Measurements from ENCODE around the gene ISG20.

The ISG20 gene
- 29.2 to 177 (median 71.4) reads per million in 9 experiments for total RNA-seq

DNA sequence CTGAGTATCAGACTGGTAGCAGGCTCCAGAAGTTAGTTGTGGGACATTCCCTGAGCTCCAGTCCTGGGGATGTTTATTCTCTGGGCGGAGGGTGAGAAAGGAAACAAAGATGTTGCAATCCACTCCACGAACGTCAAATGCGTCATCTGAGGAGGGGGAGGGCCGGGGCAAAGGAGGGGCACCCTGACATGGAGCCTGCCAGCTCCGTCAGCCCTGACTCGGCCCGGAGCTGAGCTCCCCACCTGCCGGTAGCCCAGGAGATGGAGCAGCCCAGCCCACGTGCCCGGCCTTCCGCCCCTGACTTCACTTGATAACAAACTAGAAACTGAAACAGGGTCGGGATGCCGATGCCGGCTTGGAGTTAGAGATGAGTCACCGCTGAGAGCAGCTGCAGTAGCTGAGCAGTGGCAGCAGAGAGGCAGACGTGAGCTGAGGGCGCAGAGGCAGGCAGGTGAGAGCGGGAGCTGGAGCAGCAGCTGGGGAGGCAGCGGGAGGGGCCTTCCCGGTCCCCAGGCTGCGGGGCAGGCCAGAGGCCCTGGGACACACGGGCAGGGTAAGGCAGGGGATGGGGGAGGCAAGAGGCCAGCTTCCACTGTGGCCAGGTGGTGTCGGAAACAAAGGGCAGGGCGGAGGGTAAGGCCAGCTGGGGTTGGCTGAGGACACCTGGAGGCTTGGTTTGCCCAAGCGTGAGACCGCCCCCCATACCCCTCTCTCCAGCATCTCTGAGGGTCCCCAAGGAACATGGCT is at the start of gene ISG20:
Gene ISG20 (plus strand): TSS at position 391 of the 747 bp plus-strand sequence. CDS start 351 bp downstream, at position 742.
- Mint-ChIP-seq H3K36me3 (ENCODE audit: insufficient read depth) (peaks cover 69% of the 10 kb centered on the region), H3K9me3 (no peaks in the 10 kb centered on the region), H3K27ac (peak within 1 kb of the TSS; percentile 97 to 99), H3K27me3 (no peaks in the 10 kb centered on the region), H3K4me1 (ENCODE audit: low read depth in 2 of 2) (peaks cover 62 to 64% of the 10 kb centered on the region in 2 donors), H3K4me3 (peak within 1 kb of the TSS; percentile 88 to 91)
- DNase-seq (peak; percentile 95 to 97 (median 96)), ATAC-seq (replicated peaks) (peak; percentile 80)

DNA sequence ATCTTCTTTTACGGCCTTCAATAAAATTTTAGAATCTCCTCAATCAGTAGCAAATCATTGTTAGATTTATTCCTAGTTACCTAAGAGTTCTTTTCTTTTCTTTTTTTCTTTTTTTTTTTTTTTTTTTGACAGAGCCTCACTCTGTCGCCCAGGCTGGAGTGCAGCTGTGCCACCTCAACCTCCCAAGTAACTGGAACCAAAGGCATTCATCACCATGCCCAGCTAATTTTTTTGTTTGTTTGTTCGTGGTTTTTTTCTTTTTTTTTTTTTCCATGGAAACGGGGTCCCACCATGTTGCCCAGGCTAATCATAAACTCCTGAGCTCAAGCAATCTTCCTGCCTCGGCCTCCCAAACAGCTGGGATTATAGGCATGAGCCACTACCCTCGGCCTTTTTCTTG is 48.1 kb upstream of the ISG20 start:
- Mint-ChIP-seq H3K4me1 (ENCODE audit: low read depth in 2 of 2) (no peaks in the 10 kb centered on the region), H3K27me3 (peaks cover 0 to 12% of the 10 kb centered on the region in 2 donors), H3K9me3 (no peaks in the 10 kb centered on the region), H3K4me3 (no peak overlapping the region), H3K27ac (no peak overlapping the region), H3K36me3 (ENCODE audit: insufficient read depth) (no peaks in the 10 kb centered on the region)
- no peak for DNase-seq
- ATAC-seq (replicated peaks) = no peak

- no peak for ATAC-seq (replicated peaks)
- Mint-ChIP-seq H3K9me3 (no peaks in the 10 kb centered on the region), H3K36me3 (ENCODE audit: insufficient read depth) (no peaks in the 10 kb centered on the region), H3K4me3 (no peak overlapping the region), H3K27ac (no peak overlapping the region), H3K4me1 (ENCODE audit: low read depth in 2 of 2) (no peaks in the 10 kb centered on the region), H3K27me3 (peaks cover 0 to 11% of the 10 kb centered on the region in 2 donors)
- DNase-seq = no peak
Measured at GRCh38 chr15:88591384-88591783, 47.4 kb upstream of the ISG20 start.

DNA sequence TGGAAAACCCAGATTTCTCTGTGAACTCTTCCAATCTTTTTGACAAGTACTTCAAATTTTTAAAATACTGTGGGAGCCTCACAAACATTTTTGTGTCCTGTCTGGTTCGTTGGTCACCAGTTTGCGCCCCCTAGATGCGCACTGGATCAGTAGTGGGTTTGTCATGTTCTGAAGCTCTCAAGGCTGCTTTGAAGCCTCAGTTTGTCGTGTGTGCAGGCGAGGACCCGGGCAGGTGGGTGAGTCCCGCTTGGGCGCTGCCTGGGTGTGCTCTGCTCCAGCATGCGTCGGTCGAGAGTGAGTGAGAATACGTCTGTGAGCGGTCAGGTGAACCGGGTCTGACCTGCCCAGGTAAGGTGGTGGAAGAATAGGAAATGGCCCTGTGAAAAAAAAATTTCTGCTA is 34.9 kb upstream of the ISG20 start:
- H3K9me3 Mint-ChIP-seq = no peaks in the 10 kb centered on the region

DNA sequence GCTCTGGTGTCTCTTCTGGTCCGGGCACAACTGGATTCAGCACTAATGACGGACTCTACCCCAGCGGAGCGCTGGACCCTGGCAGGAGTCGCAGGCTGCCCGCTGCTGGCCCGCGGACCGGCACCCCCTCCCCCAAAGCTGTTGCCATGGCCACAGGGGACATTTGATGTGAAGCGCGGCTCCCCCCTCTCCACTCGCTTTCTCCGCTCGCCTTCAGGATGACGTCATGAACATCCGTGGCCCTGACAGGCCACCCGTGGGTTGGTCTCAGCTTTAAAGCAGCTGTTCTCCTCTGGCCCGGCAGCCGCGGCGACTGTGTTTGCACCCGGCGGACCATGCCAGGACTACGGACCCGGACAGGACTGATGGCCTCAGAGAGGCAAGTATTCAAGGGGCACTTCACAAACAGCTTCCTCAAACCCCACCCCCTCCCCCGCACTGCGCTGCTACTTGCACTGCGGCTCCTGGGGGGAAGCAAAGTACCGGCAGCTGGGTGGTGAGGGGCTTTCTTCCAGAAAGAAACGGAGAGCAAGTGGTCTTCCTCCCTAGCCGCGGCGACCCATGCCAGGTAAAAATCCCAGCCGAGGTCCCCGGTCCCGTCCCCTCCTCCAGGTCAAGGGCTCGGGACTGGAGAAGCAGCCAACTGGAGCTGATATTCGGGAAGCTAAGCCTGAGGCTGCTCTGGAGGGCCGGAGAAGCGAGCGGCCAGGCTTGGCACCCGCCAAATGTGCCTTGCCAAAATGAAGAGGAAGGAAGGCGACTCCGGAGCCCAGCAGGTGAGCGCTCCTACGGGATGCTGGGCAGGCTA is 34.2 kb upstream of the ISG20 start:
- no peaks in the 10 kb centered on the region for H3K9me3 Mint-ChIP-seq
- peak overlapping the region; percentile 18 to 43 for H3K4me3 Mint-ChIP-seq
- H3K4me1 Mint-ChIP-seq (ENCODE audit: low read depth in 2 of 2) = peaks cover 9 to 13% of the 10 kb centered on the region in 2 donors
- no peak overlapping the region for H3K27ac Mint-ChIP-seq
- DNase-seq (no peak), ATAC-seq (replicated peaks) (no peak)
- no peaks in the 10 kb centered on the region for H3K36me3 Mint-ChIP-seq (ENCODE audit: insufficient read depth)
- peaks cover 76 to 77% of the 10 kb centered on the region in 2 donors for H3K27me3 Mint-ChIP-seq

More for the DNA sequence above, 34.9 kb upstream of the ISG20 start:
- H3K36me3 Mint-ChIP-seq (ENCODE audit: insufficient read depth) = peaks cover 3% of the 10 kb centered on the region
- H3K27ac Mint-ChIP-seq = no peak overlapping the region
- ATAC-seq (replicated peaks) (no peak), DNase-seq (no peak)
- peaks cover 9 to 13% of the 10 kb centered on the region in 2 donors for H3K4me1 Mint-ChIP-seq (ENCODE audit: low read depth in 2 of 2)
- H3K4me3 Mint-ChIP-seq = peak overlapping the region; percentile 3 to 25
- peaks cover 70% of the 10 kb centered on the region in 2 donors for H3K27me3 Mint-ChIP-seq

DNA sequence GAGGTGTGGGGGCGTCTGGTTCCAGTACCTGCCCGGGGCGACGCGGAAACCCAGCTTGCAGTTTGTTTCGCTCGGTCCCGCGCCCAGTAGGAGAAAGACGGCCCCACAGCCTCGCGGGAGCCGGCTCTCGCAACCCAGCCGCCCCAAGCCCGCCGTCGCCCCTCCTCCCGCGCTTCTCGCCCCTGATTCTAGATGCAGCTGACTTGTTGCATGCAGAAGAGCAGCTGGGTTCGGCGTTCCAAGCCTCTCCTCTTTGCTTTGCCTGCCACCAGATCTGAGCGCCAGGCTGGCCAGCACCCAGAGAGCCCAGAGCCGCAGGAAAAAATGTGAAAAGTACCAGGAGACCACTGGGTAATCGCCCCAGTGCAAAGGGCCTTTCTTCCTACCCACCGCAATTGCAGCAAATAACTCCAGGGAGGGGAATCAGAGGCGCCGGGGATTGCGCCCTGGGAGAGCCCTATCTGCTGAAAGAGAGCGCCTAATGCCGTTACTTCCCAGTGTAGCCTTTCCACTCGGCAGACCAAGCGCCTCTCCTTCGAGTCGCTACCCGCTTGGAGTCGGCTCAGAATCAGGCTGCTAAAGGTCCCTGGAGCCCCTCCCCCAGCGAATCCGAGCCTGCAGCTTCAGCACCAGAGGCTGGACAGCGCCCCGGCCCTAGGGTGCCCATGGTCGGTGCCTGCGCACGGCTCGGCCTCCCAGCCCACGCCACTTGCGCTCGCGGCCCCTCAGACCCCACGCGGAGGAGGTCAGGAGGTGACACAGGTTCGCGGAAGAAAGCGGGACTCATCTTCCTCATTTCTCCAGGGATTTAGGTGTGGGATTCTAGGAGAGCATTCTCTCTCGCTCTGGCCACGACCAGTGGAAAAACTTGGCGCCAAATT is 33.4 kb upstream of the ISG20 start:
- ATAC-seq (replicated peaks) (peak; percentile 61), DNase-seq (peak in 2 of 3 experiments; percentile 26)
- no peaks in the 10 kb centered on the region for H3K36me3 Mint-ChIP-seq (ENCODE audit: insufficient read depth)
- peaks cover 9 to 13% of the 10 kb centered on the region in 2 donors for H3K4me1 Mint-ChIP-seq (ENCODE audit: low read depth in 2 of 2)
- H3K4me3 Mint-ChIP-seq = no peak overlapping the region
- no peaks in the 10 kb centered on the region for H3K9me3 Mint-ChIP-seq
- H3K27ac Mint-ChIP-seq = no peak overlapping the region
- peaks cover 83 to 85% of the 10 kb centered on the region in 2 donors for H3K27me3 Mint-ChIP-seq

DNA sequence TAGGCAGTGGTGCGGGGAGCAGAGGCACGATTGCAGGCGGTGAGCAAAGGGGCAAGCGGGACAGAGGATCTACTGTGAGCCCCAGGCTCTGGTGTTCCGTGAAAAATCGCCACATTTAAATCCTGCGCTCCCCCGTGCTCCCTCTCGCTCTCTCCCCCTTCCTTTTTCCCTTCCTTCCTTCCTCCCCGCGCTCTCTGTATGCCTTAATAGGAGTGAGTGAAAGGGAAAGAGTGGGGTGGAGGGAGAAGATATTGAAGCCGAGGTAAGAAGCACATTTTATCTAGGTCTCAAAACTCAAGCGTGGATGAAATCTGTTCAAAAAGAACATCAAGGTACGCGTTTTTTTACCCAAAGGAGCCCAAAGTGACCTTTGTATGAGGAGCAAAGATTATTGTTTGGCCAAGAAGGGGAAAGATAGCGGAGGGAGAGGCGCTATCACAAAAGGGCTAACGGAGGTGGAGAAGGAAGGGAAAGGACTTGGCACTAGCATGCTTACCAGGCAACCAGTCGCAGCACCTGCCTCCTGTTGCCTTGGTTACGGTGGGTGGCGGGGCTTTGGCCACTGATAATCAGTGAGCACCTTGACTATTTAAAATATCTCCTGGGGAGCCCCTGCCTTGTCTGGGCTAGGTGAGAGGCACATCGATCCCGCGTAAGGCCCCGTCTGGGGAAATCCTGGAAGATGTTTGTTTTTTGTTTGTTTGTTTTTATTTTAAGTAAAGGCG is 32.6 kb upstream of the ISG20 start:
- Mint-ChIP-seq H3K9me3 (no peaks in the 10 kb centered on the region), H3K4me1 (ENCODE audit: low read depth in 2 of 2) (peaks cover 9 to 13% of the 10 kb centered on the region in 2 donors), H3K27ac (no peak overlapping the region), H3K36me3 (ENCODE audit: insufficient read depth) (no peaks in the 10 kb centered on the region), H3K27me3 (peaks cover 88 to 93% of the 10 kb centered on the region in 2 donors), H3K4me3 (no peak overlapping the region)
- DNase-seq (no peak), ATAC-seq (replicated peaks) (no peak)

DNA sequence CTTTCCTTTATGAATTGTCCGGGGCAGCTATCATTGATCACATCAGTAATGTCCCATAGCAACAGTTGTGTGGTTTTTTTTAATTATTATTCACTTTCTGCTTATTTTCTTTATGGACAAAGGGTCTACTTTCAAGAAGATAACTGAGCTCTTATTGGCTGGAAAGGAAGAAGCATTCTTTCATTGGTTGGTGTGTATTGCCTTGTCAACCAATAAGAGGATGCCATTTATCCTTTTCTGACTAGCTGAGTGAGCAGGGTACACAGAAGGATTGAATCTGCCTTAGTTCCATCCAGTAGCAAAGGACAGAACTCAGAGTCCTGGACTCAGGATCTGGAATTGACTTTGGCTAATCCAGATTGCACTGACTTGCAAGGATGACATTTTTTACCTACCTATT is 30.9 kb upstream of the ISG20 start:
- DNase-seq (no peak), ATAC-seq (replicated peaks) (no peak)
- Mint-ChIP-seq H3K27me3 (peaks cover 77 to 99% of the 10 kb centered on the region in 2 donors), H3K9me3 (no peaks in the 10 kb centered on the region), H3K4me3 (no peak overlapping the region), H3K4me1 (ENCODE audit: low read depth in 2 of 2) (peaks cover 9 to 13% of the 10 kb centered on the region in 2 donors), H3K36me3 (ENCODE audit: insufficient read depth) (no peaks in the 10 kb centered on the region), H3K27ac (no peak overlapping the region)

- peaks cover 70 to 99% of the 10 kb centered on the region in 2 donors for H3K27me3 Mint-ChIP-seq
- H3K4me3 Mint-ChIP-seq = no peak overlapping the region
- ATAC-seq (replicated peaks) = no peak
- H3K9me3 Mint-ChIP-seq = no peaks in the 10 kb centered on the region
- peaks cover 9 to 13% of the 10 kb centered on the region in 2 donors for H3K4me1 Mint-ChIP-seq (ENCODE audit: low read depth in 2 of 2)
- DNase-seq = no peak
- no peak overlapping the region for H3K27ac Mint-ChIP-seq
- no peaks in the 10 kb centered on the region for H3K36me3 Mint-ChIP-seq (ENCODE audit: insufficient read depth)
Measured at GRCh38 chr15:88608607-88609181, 30.1 kb upstream of the ISG20 start.

DNA sequence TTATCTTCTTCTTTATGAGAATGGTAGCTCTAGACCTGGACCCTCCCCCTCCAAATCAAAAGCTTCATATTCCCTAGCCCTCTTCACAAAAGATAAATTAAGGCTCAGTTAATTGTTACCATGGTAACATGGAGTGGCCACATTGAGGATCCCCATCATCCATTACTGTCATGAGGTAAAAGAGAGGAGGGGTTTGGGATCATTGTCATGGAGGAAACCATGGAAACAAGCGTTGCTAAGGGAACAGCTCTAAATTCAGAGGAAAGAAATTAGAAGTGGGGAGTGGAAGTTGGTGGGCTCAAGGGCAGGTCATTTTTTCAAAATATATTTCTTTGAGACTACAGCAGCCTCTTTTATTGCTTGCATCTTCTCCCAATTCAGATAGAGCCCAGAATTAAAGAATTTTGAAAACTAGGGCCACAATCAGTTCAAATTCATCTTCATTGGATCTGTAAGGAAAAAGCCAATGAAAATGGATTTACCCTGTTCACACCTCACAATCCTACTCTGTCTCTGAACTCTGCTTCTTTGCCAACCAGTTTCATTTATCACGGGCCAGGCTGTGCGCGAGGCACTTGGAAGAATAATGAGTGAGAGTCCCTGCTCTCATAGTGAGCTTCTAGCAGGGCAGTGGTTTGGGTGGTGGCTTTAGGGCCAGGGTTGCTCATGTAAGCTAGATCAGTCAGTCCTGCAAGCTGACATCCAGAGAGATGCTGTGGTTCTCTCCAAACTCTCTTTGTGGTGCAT is 29.3 kb upstream of the ISG20 start:
- Mint-ChIP-seq H3K27ac (no peak overlapping the region), H3K27me3 (peaks cover 62 to 90% of the 10 kb centered on the region in 2 donors), H3K36me3 (ENCODE audit: insufficient read depth) (no peaks in the 10 kb centered on the region), H3K9me3 (no peaks in the 10 kb centered on the region), H3K4me3 (no peak overlapping the region), H3K4me1 (ENCODE audit: low read depth in 2 of 2) (peaks cover 7 to 8% of the 10 kb centered on the region in 2 donors)
- ATAC-seq (replicated peaks) (no peak), DNase-seq (no peak)

DNA sequence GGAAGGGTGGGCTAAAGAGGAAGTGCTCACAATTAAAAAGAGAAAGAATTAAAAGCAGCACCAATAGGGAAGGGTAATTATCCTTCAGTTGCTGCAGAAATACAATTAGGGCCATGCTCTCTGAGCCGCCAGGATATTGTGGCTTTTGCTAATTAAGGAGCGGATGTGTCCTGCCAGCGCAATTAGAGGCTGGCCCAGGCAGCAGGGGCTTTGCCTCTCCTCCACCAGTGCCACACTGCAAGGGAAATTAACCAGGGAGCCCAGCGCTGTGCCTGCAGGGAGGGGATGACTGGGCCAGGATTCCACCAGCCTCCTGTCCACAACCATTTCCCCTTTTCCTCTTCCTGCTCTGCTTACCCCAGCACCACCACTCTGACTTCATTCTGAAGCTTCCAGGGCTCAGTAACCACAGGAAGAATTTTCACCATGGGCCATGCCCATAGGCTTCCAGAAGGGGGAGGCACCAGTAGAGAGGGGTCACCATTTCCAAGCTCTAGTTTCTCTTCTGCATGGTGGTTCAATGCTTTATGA is 28.1 kb upstream of the ISG20 start:
- ATAC-seq (replicated peaks) (no peak), DNase-seq (no peak)
- H3K27me3 Mint-ChIP-seq = peaks cover 49 to 82% of the 10 kb centered on the region in 2 donors
- no peaks in the 10 kb centered on the region for H3K9me3 Mint-ChIP-seq
- no peak overlapping the region for H3K4me3 Mint-ChIP-seq
- peaks cover 3 to 4% of the 10 kb centered on the region in 2 donors for H3K4me1 Mint-ChIP-seq (ENCODE audit: low read depth in 2 of 2)
- no peaks in the 10 kb centered on the region for H3K36me3 Mint-ChIP-seq (ENCODE audit: insufficient read depth)
- H3K27ac Mint-ChIP-seq = no peak overlapping the region

All from effector memory CD8-positive, alpha-beta T cell (primary cell).